ENCODE measurements around the gene NRK. TPM values are rescaled to one million over a fixed set of nuclear protein-coding genes. Genes with fewer than 3 reads are reported as not detected.
"Not testable (repeated sequence)": the region's sequence is repeated elsewhere in the genome, so short reads cannot be mapped to it uniquely, and the experiment has no call there.

Gene NRK
- total and polyA plus RNA-seq, 2 donors from 2014 or later: 5.0 to 7.9 TPM

- H3K9ac ChIP-seq (ENCODE audit: low read length in 3 of 3): no peak overlapping the region
- H3K27me3 ChIP-seq (ENCODE audit: control insufficient read depth, insufficient read depth, low read length): no peaks in the 10 kb centered on the region
- DNase-seq: no peak
- no peaks in the 10 kb centered on the region for H3K4me1 ChIP-seq (ENCODE audit: control insufficient read depth in 2 of 3, insufficient read depth in 2 of 3, low read depth in 1 of 3, low read length in 3 of 3)
- H3K9me3 ChIP-seq (ENCODE audit: control insufficient read depth in 2 of 3, insufficient read depth in 1 of 3, low read length in 3 of 3): no peaks in the 10 kb centered on the region
- no peak overlapping the region for H3K4me3 ChIP-seq (ENCODE audit: low read length in 3 of 3)
- no peaks in the 10 kb centered on the region for H3K36me3 ChIP-seq (ENCODE audit: control insufficient read depth in 2 of 3, insufficient read depth in 3 of 3, low read length in 3 of 3)
- H3K27ac ChIP-seq (ENCODE audit: low read depth in 2 of 2, low read length in 2 of 2): no peak overlapping the region
- intact Hi-C loops (cut with DNase I): no loop called here
- TF ChIP-seq CTCF (IDR thresholded peaks at IDR 0.05; ENCODE audit: borderline replicate concordance, extremely low read depth, insufficient read depth): no peak
- FAIRE-seq: no peak
Measured at GRCh38 chrX:105981772-105982485, 159.6 kb downstream of the NRK start.

- not testable (repeated sequence) for H3K27me3 ChIP-seq (ENCODE audit: control insufficient read depth, insufficient read depth, low read length)
Measured at GRCh38 chrX:105988487-105988886, 166.1 kb downstream of the NRK start.

GRCh38 chrX:105999294-105999693 is 177.0 kb downstream of the NRK start:
- Histone ChIP-seq H3K9me3 (ENCODE audit: control insufficient read depth in 2 of 3, insufficient read depth in 1 of 3, low read length in 3 of 3) (no peaks in the 10 kb centered on the region), H3K4me1 (ENCODE audit: control insufficient read depth in 2 of 3, insufficient read depth in 2 of 3, low read depth in 1 of 3, low read length in 3 of 3) (no peaks in the 10 kb centered on the region), H3K27me3 (ENCODE audit: control insufficient read depth, insufficient read depth, low read length) (no peaks in the 10 kb centered on the region), H3K4me3 (ENCODE audit: low read length in 3 of 3) (no peak overlapping the region), H3K36me3 (ENCODE audit: control insufficient read depth in 2 of 3, insufficient read depth in 3 of 3, low read length in 3 of 3) (no peaks in the 10 kb centered on the region), H3K9ac (ENCODE audit: low read length in 3 of 3) (no peak overlapping the region), H3K27ac (ENCODE audit: low read depth in 2 of 2, low read length in 2 of 2) (no peak overlapping the region)
- TF ChIP-seq CTCF (IDR thresholded peaks at IDR 0.05; ENCODE audit: borderline replicate concordance, extremely low read depth, insufficient read depth): no peak
- intact Hi-C loops (cut with DNase I): no loop called here
- no peak for DNase-seq
- FAIRE-seq: no peak

More at GRCh38 chrX:105988487-105988886, 166.1 kb downstream of the NRK start:
- H3K9me3 ChIP-seq (ENCODE audit: control insufficient read depth in 2 of 3, insufficient read depth in 1 of 3, low read length in 3 of 3); H3K4me3 ChIP-seq (ENCODE audit: low read length in 3 of 3); H3K27ac ChIP-seq (ENCODE audit: low read depth in 2 of 2, low read length in 2 of 2); DNase-seq; intact Hi-C loops (cut with DNase I); H3K9ac ChIP-seq (ENCODE audit: low read length in 3 of 3); FAIRE-seq; H3K4me1 ChIP-seq (ENCODE audit: control insufficient read depth in 2 of 3, insufficient read depth in 2 of 3, low read depth in 1 of 3, low read length in 3 of 3); H3K36me3 ChIP-seq (ENCODE audit: control insufficient read depth in 2 of 3, insufficient read depth in 3 of 3, low read length in 3 of 3): not testable (repeated sequence)

- Histone ChIP-seq H3K9ac (ENCODE audit: low read length in 3 of 3) (no peak overlapping the region), H3K36me3 (ENCODE audit: control insufficient read depth in 2 of 3, insufficient read depth in 3 of 3, low read length in 3 of 3) (no peaks in the 10 kb centered on the region), H3K4me3 (ENCODE audit: low read length in 3 of 3) (no peak overlapping the region), H3K4me1 (ENCODE audit: control insufficient read depth in 2 of 3, insufficient read depth in 2 of 3, low read depth in 1 of 3, low read length in 3 of 3) (no peaks in the 10 kb centered on the region), H3K9me3 (ENCODE audit: control insufficient read depth in 2 of 3, insufficient read depth in 1 of 3, low read length in 3 of 3) (no peaks in the 10 kb centered on the region), H3K27me3 (ENCODE audit: control insufficient read depth, insufficient read depth, low read length) (no peaks in the 10 kb centered on the region), H3K27ac (ENCODE audit: low read depth in 2 of 2, low read length in 2 of 2) (no peak overlapping the region)
- intact Hi-C loops (cut with DNase I): no loop called here
- DNase-seq (no peak), FAIRE-seq (no peak)
- no peak for TF ChIP-seq CTCF (IDR thresholded peaks at IDR 0.05; ENCODE audit: borderline replicate concordance, extremely low read depth, insufficient read depth)
Measured at GRCh38 chrX:106000203-106000602, 177.9 kb downstream of the NRK start.

- FAIRE-seq; intact Hi-C loops (cut with DNase I): not testable (repeated sequence)
Measured at GRCh38 chrX:106000609-106001008, 178.3 kb downstream of the NRK start.

More at GRCh38 chrX:106000609-106001008, 178.3 kb downstream of the NRK start:
- not testable (repeated sequence) for H3K36me3 ChIP-seq (ENCODE audit: control insufficient read depth in 2 of 3, insufficient read depth in 3 of 3, low read length in 3 of 3); H3K9ac ChIP-seq (ENCODE audit: low read length in 3 of 3); DNase-seq; H3K27ac ChIP-seq (ENCODE audit: low read depth in 2 of 2, low read length in 2 of 2); H3K9me3 ChIP-seq (ENCODE audit: control insufficient read depth in 2 of 3, insufficient read depth in 1 of 3, low read length in 3 of 3); H3K27me3 ChIP-seq (ENCODE audit: control insufficient read depth, insufficient read depth, low read length); H3K4me1 ChIP-seq (ENCODE audit: control insufficient read depth in 2 of 3, insufficient read depth in 2 of 3, low read depth in 1 of 3, low read length in 3 of 3); H3K4me3 ChIP-seq (ENCODE audit: low read length in 3 of 3)

All from kidney (tissue), 14 donors.